Kidney (tissue), 14 donors: ENCODE data around the gene SIM1. TPM values are rescaled to one million over a fixed set of nuclear protein-coding genes. Genes with fewer than 3 reads are reported as not detected.

Experiments used
- DNase-seq, 5 donors: peaks; one replicate each; pipeline ENCODE4 v3.0.0-alpha.2; 2013 to 2020
- FAIRE-seq: peaks from 2 replicates; lab custom pipeline; 2012; peaks lifted over from hg19 to GRCh38; lab: Jason Lieb, UNC
- H3K27ac ChIP-seq, 2 donors: one replicate each; pipeline ENCODE4 v1.7.0; 2013; ENCODE audit warnings: low read depth in 2 of 2, low read length in 2 of 2, inconsistent platforms in 1 of 2
- H3K27me3 ChIP-seq: one replicate; pipeline ENCODE4 v1.7.1; 2013; ENCODE audit warnings: low read length, inconsistent platforms; ENCODE audit not compliant: control insufficient read depth, insufficient read depth
- H3K36me3 ChIP-seq, 3 donors: one replicate each; pipeline versions ENCODE4 v1.7.0 to v1.7.1; 2013; ENCODE audit warnings: low read length in 3 of 3, control low read depth in 1 of 3, inconsistent platforms in 1 of 3; ENCODE audit not compliant: insufficient read depth in 3 of 3, control insufficient read depth in 2 of 3
- H3K4me1 ChIP-seq, 3 donors: one replicate each; pipeline versions ENCODE4 v1.7.0 to v1.7.1; 2013; ENCODE audit warnings: low read length in 3 of 3, inconsistent platforms in 1 of 3, low read depth in 1 of 3; ENCODE audit not compliant: control insufficient read depth in 2 of 3, insufficient read depth in 2 of 3
- H3K4me3 ChIP-seq, 3 donors: one replicate each; pipeline versions ENCODE4 v1.7.0 to v1.8.1; 2013; ENCODE audit warnings: low read length in 3 of 3, control low read depth in 1 of 3, inconsistent platforms in 1 of 3
- H3K9ac ChIP-seq, 3 donors: one replicate each; pipeline versions ENCODE4 v1.7.0 to v1.7.1; 2013; ENCODE audit warnings: low read length in 3 of 3, control low read depth in 1 of 3, inconsistent platforms in 1 of 3
- H3K9me3 ChIP-seq, 3 donors: one replicate each; pipeline versions ENCODE4 v1.7.0 to v1.7.1; 2013; ENCODE audit warnings: low read length in 3 of 3, control low read depth in 1 of 3, inconsistent platforms in 1 of 3; ENCODE audit not compliant: control insufficient read depth in 2 of 3, insufficient read depth in 1 of 3
- CTCF ChIP-seq: IDR thresholded peaks from 3 replicates; pipeline ENCODE4 v1.5.1; 2012; ENCODE audit warnings: mild to moderate bottlenecking, moderate library complexity, borderline replicate concordance; ENCODE audit not compliant: insufficient read depth; ENCODE audit errors: extremely low read depth
- intact Hi-C: fragments of 100-400 bp; cut with DNase I; formaldehyde crosslinking; loops from one replicate; pipeline ENCODE4 v1.11.1; 2022
- polyA plus RNA-seq: library from polyadenylated mRNA; stranded (reverse); fragments of 350-450 nt; fragmentation: Illumina TruSeq; extraction: RNeasy Lipid Tissue Mini Kit (QIAGEN cat#74804); gene quantifications from one replicate; pipeline ENCODE4 v1.2.3, GENCODE V29; 2014; ENCODE audit warnings: low read depth, low replicate concordance; ENCODE audit not compliant: insufficient read depth
- total RNA-seq: library from RNA; stranded (reverse); fragmentation: NEBNext Ultra II Directional; extraction: Animal tissue kit (Norgen Biotek cat#: 25700); gene quantifications from one replicate; pipeline ENCODE4 v1.2.1, GENCODE V29; 2021
- donor health status: control.
- donor health status: control.
- donor health status: control.
- donor health status: control.
- donor health status: control.
- donor health status: DM: yes; HTN: yes; CAD: no.
- donor health status: Normal renal cell carcinoma (clear cell type).

Gene SIM1
- total and polyA plus RNA-seq, 2 donors from 2014 or later, result 4.4 to 31.8 TPM

GRCh38 chr6:100475554-100476320 is 11.0 kb upstream of the SIM1 start:
- DNase-seq (no peak), FAIRE-seq (no peak)
- H3K27me3 ChIP-seq, result peaks cover 10% of the 10 kb centered on the region
- H3K9ac ChIP-seq, result no peak overlapping the region
- no peaks in the 10 kb centered on the region for H3K9me3 ChIP-seq
- H3K4me1 ChIP-seq, result peaks cover 0 to 4% (median 4%) of the 10 kb centered on the region in 3 donors
- H3K4me3 ChIP-seq, result no peak overlapping the region
- TF ChIP-seq CTCF, result no peak
- no peak overlapping the region for H3K27ac ChIP-seq
- no peaks in the 10 kb centered on the region for H3K36me3 ChIP-seq
- intact Hi-C loops, result loop anchor here (10.0 kb wide), 1 partner anchor 361 kb away; no protein-coding TSS in a partner anchor

GRCh38 chr6:100473182-100473581 is 8.5 kb upstream of the SIM1 start:
- no peaks in the 10 kb centered on the region for H3K36me3 ChIP-seq
- DNase-seq (no peak), FAIRE-seq (no peak)
- no peak overlapping the region for H3K9ac ChIP-seq
- TF ChIP-seq CTCF, result no peak
- peaks cover 0 to 2% (median 0%) of the 10 kb centered on the region in 3 donors for H3K4me1 ChIP-seq
- intact Hi-C loops, result loop anchor here (10.0 kb wide), 1 partner anchor 358 kb away; no protein-coding TSS in a partner anchor
- peaks cover 20% of the 10 kb centered on the region for H3K27me3 ChIP-seq
- no peaks in the 10 kb centered on the region for H3K9me3 ChIP-seq
- no peak overlapping the region for H3K27ac ChIP-seq
- no peak overlapping the region for H3K4me3 ChIP-seq

GRCh38 chr6:100472674-100473073 is 8.0 kb upstream of the SIM1 start:
- H3K27me3 ChIP-seq, result peaks cover 23% of the 10 kb centered on the region

More at GRCh38 chr6:100472674-100473073, 8.0 kb upstream of the SIM1 start:
- FAIRE-seq, result no peak
- no peaks in the 10 kb centered on the region for H3K9me3 ChIP-seq
- no peak overlapping the region for H3K27ac ChIP-seq
- no peak for TF ChIP-seq CTCF
- DNase-seq, result no peak
- H3K36me3 ChIP-seq, result no peaks in the 10 kb centered on the region
- peaks cover 0 to 2% (median 0%) of the 10 kb centered on the region in 3 donors for H3K4me1 ChIP-seq
- H3K9ac ChIP-seq, result no peak overlapping the region
- no peak overlapping the region for H3K4me3 ChIP-seq
- intact Hi-C loops, result loop anchor here (10.0 kb wide), 1 partner anchor 358 kb away; no protein-coding TSS in a partner anchor
